Small intestine (tissue), 7 donors: Measurements from ENCODE around the gene WSCD2. TPM values are rescaled to one million over a fixed set of nuclear protein-coding genes. Genes with fewer than 3 reads are reported as not detected.

Experiments
- DNase-seq, 2 donors: peaks; one replicate each; pipeline versions ENCODE4 v3.0.0 to v3.0.0-alpha.2; 2013
- FAIRE-seq: peaks from 2 replicates; lab custom pipeline; 2012; peaks lifted over from hg19 to GRCh38; lab: Jason Lieb, UNC
- H3K27ac ChIP-seq, 3 donors: one replicate each; pipeline ENCODE4 v1.5.1; 2013; ENCODE audit warnings: low read length in 2 of 3, mild to moderate bottlenecking in 2 of 3, control low read depth in 1 of 3, inconsistent platforms in 1 of 3, low read depth in 1 of 3, moderate library complexity in 1 of 3
- H3K27me3 ChIP-seq, 3 donors: one replicate each; pipeline ENCODE4 v1.6.1; 2013; ENCODE audit warnings: low read length in 3 of 3, inconsistent platforms in 1 of 3; ENCODE audit not compliant: control insufficient read depth in 3 of 3, insufficient read depth in 3 of 3
- H3K36me3 ChIP-seq, 3 donors: one replicate each; pipeline ENCODE4 v1.6.1; 2013; ENCODE audit warnings: low read length in 3 of 3, inconsistent platforms in 1 of 3, low read depth in 1 of 3, mild to moderate bottlenecking in 1 of 3, moderate library complexity in 1 of 3; ENCODE audit not compliant: control insufficient read depth in 3 of 3, insufficient read depth in 2 of 3
- H3K4me1 ChIP-seq, 3 donors: one replicate each; pipeline ENCODE4 v1.6.1; 2013; ENCODE audit warnings: low read length in 2 of 3, inconsistent platforms in 1 of 3, low read depth in 1 of 3, mild to moderate bottlenecking in 1 of 3, moderate library complexity in 1 of 3; ENCODE audit not compliant: control insufficient read depth in 3 of 3, insufficient read depth in 2 of 3
- H3K4me3 ChIP-seq, 3 donors: one replicate each; pipeline ENCODE4 v1.5.1; 2013; ENCODE audit warnings: low read length in 3 of 3, control low read depth in 1 of 3, inconsistent platforms in 1 of 3, low read depth in 1 of 3, mild to moderate bottlenecking in 1 of 3, moderate library complexity in 1 of 3
- H3K9me3 ChIP-seq, 2 donors: one replicate each; pipeline ENCODE4 v1.6.1; 2013; ENCODE audit warnings: low read depth in 1 of 2, low read length in 1 of 2; ENCODE audit not compliant: control insufficient read depth in 2 of 2, insufficient read depth in 1 of 2
- WGBS, 3 donors: extraction: QIAGEN DNeasy Blood & Tissue Kit; methylation state at CpG; one replicate each; pipeline ENCODE4 v1.1.7; 2013; 5-methylcytosine and 5-hydroxymethylcytosine counted together
- polyA plus RNA-seq, 4 donors: library from polyadenylated mRNA; stranded (reverse) in 3 of 4; unstranded in 1 of 4; fragments of 200-250 nt in 3 of 4; fragments of 120-200 nt in 1 of 4; gene quantifications; one replicate each; pipeline versions ENCODE4 v1.2.1 to v1.2.3, GENCODE V29; 2013
- donor health status: healthy with polysubstance abuse.
- donor health status: control.
- donor health status: control.
- donor health status: Bipolar disorder and iron deficiency.
- donor health status: healthy.

The WSCD2 gene
- polyA plus RNA-seq, 4 donors, result 1.1 to 1.2 TPM; not detected in 2

GRCh38 chr12:108255252-108255602 lies 126.1 kb downstream of the WSCD2 start:
- no peak overlapping the region for H3K4me3 ChIP-seq
- H3K27ac ChIP-seq, result no peak overlapping the region
- 29 to 71% (median 55%) methylated on average over 3 of the region's 3 CpGs for WGBS, 3 donors
- FAIRE-seq, result no peak
- no peaks in the 10 kb centered on the region for H3K4me1 ChIP-seq
- H3K27me3 ChIP-seq, result peaks cover 0 to 2% (median 0%) of the 10 kb centered on the region in 3 donors
- H3K9me3 ChIP-seq, result no peaks in the 10 kb centered on the region
- H3K36me3 ChIP-seq, result no peaks in the 10 kb centered on the region
- DNase-seq, result no peak

- Histone ChIP-seq H3K27me3 (peaks cover 0 to 2% (median 0%) of the 10 kb centered on the region in 3 donors), H3K36me3 (no peaks in the 10 kb centered on the region), H3K9me3 (peaks cover 0 to 3% of the 10 kb centered on the region in 2 donors), H3K27ac (no peak overlapping the region), H3K4me3 (no peak overlapping the region), H3K4me1 (no peaks in the 10 kb centered on the region)
- 17 to 33% (median 28%) methylated on average over 3 of the region's 3 CpGs for WGBS, 3 donors
- no peak for DNase-seq
- no peak for FAIRE-seq
These were observed 127.9 kb downstream of the WSCD2 start for GRCh38 chr12:108257004-108257403.

- no peak overlapping the region for H3K27ac ChIP-seq
- no peak overlapping the region for H3K4me3 ChIP-seq
- no peaks in the 10 kb centered on the region for H3K36me3 ChIP-seq
- DNase-seq (no peak), FAIRE-seq (no peak)
- 70 to 87% (median 72%) methylated on average over 4 of the region's 4 CpGs for WGBS, 3 donors
- H3K4me1 ChIP-seq, result no peaks in the 10 kb centered on the region
- H3K27me3 ChIP-seq, result peaks cover 0 to 4% (median 0%) of the 10 kb centered on the region in 3 donors
- peaks cover 0 to 3% of the 10 kb centered on the region in 2 donors for H3K9me3 ChIP-seq
These were observed 128.6 kb downstream of the WSCD2 start for GRCh38 chr12:108257610-108258106.

- Histone ChIP-seq H3K27me3 (peaks cover 0 to 4% (median 0%) of the 10 kb centered on the region in 3 donors), H3K4me3 (no peak overlapping the region), H3K36me3 (no peaks in the 10 kb centered on the region), H3K9me3 (peaks cover 0 to 3% of the 10 kb centered on the region in 2 donors), H3K27ac (no peak overlapping the region), H3K4me1 (no peaks in the 10 kb centered on the region)
- no peak for DNase-seq
- FAIRE-seq, result no peak
- 34 to 55% (median 40%) methylated on average over 3 of the region's 3 CpGs for WGBS, 3 donors
These were observed 131.0 kb downstream of the WSCD2 start for GRCh38 chr12:108260039-108260438.

- no peak overlapping the region for H3K27ac ChIP-seq
- peaks cover 0 to 4% (median 0%) of the 10 kb centered on the region in 3 donors for H3K27me3 ChIP-seq
- DNase-seq (no peak), FAIRE-seq (no peak)
- no peaks in the 10 kb centered on the region for H3K4me1 ChIP-seq
- H3K9me3 ChIP-seq, result peaks cover 0 to 3% of the 10 kb centered on the region in 2 donors
- no peaks in the 10 kb centered on the region for H3K36me3 ChIP-seq
- H3K4me3 ChIP-seq, result no peak overlapping the region
These were observed 131.9 kb downstream of the WSCD2 start for GRCh38 chr12:108260969-108261368.

GRCh38 chr12:108265505-108265904 lies 136.4 kb downstream of the WSCD2 start:
- DNase-seq (no peak), FAIRE-seq (no peak)
- H3K4me3 ChIP-seq, result no peak overlapping the region
- WGBS, 3 donors, result 65 to 79% (median 74%) methylated on average over 1 of the region's 1 CpG
- H3K9me3 ChIP-seq, result peaks cover 0 to 3% of the 10 kb centered on the region in 2 donors
- no peaks in the 10 kb centered on the region for H3K36me3 ChIP-seq
- H3K4me1 ChIP-seq, result no peaks in the 10 kb centered on the region
- peaks cover 0 to 2% (median 0%) of the 10 kb centered on the region in 3 donors for H3K27me3 ChIP-seq
- H3K27ac ChIP-seq, result no peak overlapping the region

- no peaks in the 10 kb centered on the region for H3K36me3 ChIP-seq
- H3K4me3 ChIP-seq, result no peak overlapping the region
- WGBS, 3 donors, result 59 to 70% (median 69%) methylated on average over 1 of the region's 1 CpG
- peaks cover 0 to 2% (median 0%) of the 10 kb centered on the region in 3 donors for H3K27me3 ChIP-seq
- H3K4me1 ChIP-seq, result no peaks in the 10 kb centered on the region
- H3K27ac ChIP-seq, result no peak overlapping the region
- H3K9me3 ChIP-seq, result peaks cover 0 to 3% of the 10 kb centered on the region in 2 donors
- DNase-seq (no peak), FAIRE-seq (no peak)
These were observed 137.0 kb downstream of the WSCD2 start for GRCh38 chr12:108266131-108266530.

- Histone ChIP-seq H3K27ac (no peak overlapping the region), H3K36me3 (no peaks in the 10 kb centered on the region), H3K27me3 (peaks cover 0 to 2% (median 0%) of the 10 kb centered on the region in 3 donors), H3K4me3 (no peak overlapping the region), H3K9me3 (no peaks in the 10 kb centered on the region), H3K4me1 (no peaks in the 10 kb centered on the region)
- FAIRE-seq, result no peak
- DNase-seq, result no peak
- 66 to 77% (median 72%) methylated on average over 4 of the region's 4 CpGs for WGBS, 3 donors
These were observed 138.4 kb downstream of the WSCD2 start for GRCh38 chr12:108267450-108267849.

GRCh38 chr12:108268397-108268796 lies 139.3 kb downstream of the WSCD2 start:
- no peak for FAIRE-seq

More at GRCh38 chr12:108268397-108268796, 139.3 kb downstream of the WSCD2 start:
- H3K27ac ChIP-seq, result no peak overlapping the region
- no peaks in the 10 kb centered on the region for H3K27me3 ChIP-seq
- 4 to 24% (median 4%) methylated on average over 1 of the region's 1 CpG for WGBS, 3 donors
- no peaks in the 10 kb centered on the region for H3K36me3 ChIP-seq
- no peaks in the 10 kb centered on the region for H3K4me1 ChIP-seq
- no peak for DNase-seq
- H3K9me3 ChIP-seq, result no peaks in the 10 kb centered on the region
- H3K4me3 ChIP-seq, result no peak overlapping the region
